ENCODE results near the gene FBXL7.

FBXL7 gene

GRCh38 chr5:15587916-15588315 lies 87.9 kb downstream of the FBXL7 start:
- no peak overlapping the region for H2AFZ ChIP-seq (ENCODE audit: low read depth, low read length)
- H3K79me2 ChIP-seq (ENCODE audit: insufficient read depth, low read length) = no peaks in the 10 kb centered on the region
- H3K36me3 ChIP-seq (ENCODE audit: insufficient read depth, low read length) = peaks cover 6% of the 10 kb centered on the region
- H3K4me2 ChIP-seq (ENCODE audit: insufficient read depth, low read length) = no peak overlapping the region
- H3K4me3 ChIP-seq (ENCODE audit: low read depth in 1 of 2, low read length in 2 of 2) = no peak overlapping the region
- DNase-seq = no peak
- H3K9me3 ChIP-seq (ENCODE audit: insufficient read depth, low read length, severe bottlenecking) = peaks cover 13% of the 10 kb centered on the region
- H4K20me1 ChIP-seq (ENCODE audit: insufficient read depth, low read length) = no peaks in the 10 kb centered on the region
- no peaks in the 10 kb centered on the region for H3K4me1 ChIP-seq (ENCODE audit: insufficient read depth, low read length)
- H3K9ac ChIP-seq (ENCODE audit: low read depth, low read length) = no peak overlapping the region
- TF ChIP-seq EZH2 (IDR thresholded peaks at IDR 0.05; ENCODE audit: borderline replicate concordance, low read depth, low read length, severe bottlenecking) = no peak
- TF ChIP-seq, protein P1, sequence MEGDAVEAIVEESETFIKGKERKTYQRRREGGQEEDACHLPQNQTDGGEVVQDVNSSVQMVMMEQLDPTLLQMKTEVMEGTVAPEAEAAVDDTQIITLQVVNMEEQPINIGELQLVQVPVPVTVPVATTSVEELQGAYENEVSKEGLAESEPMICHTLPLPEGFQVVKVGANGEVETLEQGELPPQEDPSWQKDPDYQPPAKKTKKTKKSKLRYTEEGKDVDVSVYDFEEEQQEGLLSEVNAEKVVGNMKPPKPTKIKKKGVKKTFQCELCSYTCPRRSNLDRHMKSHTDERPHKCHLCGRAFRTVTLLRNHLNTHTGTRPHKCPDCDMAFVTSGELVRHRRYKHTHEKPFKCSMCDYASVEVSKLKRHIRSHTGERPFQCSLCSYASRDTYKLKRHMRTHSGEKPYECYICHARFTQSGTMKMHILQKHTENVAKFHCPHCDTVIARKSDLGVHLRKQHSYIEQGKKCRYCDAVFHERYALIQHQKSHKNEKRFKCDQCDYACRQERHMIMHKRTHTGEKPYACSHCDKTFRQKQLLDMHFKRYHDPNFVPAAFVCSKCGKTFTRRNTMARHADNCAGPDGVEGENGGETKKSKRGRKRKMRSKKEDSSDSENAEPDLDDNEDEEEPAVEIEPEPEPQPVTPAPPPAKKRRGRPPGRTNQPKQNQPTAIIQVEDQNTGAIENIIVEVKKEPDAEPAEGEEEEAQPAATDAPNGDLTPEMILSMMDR (IDR thresholded peaks at IDR 0.05; ENCODE audit: borderline replicate concordance, extremely low read depth, low read length, poor library complexity, severe bottlenecking) = no peak
- ATAC-seq (ENCODE audit: insufficient read depth, low read depth) = no peak
- no peak overlapping the region for H3K27ac ChIP-seq (ENCODE audit: low read length)
- H3K27me3 ChIP-seq (ENCODE audit: insufficient read depth, low read length, poor library complexity) = no peaks in the 10 kb centered on the region

GRCh38 chr5:15592728-15593127 lies 92.7 kb downstream of the FBXL7 start:
- Histone ChIP-seq H3K4me1 (ENCODE audit: insufficient read depth, low read length) (no peaks in the 10 kb centered on the region), H3K4me3 (ENCODE audit: low read depth in 1 of 2, low read length in 2 of 2) (no peak overlapping the region), H3K27ac (ENCODE audit: low read length) (no peak overlapping the region), H3K9me3 (ENCODE audit: insufficient read depth, low read length, severe bottlenecking) (no peaks in the 10 kb centered on the region), H4K20me1 (ENCODE audit: insufficient read depth, low read length) (no peaks in the 10 kb centered on the region), H2AFZ (ENCODE audit: low read depth, low read length) (no peak overlapping the region), H3K4me2 (ENCODE audit: insufficient read depth, low read length) (no peak overlapping the region), H3K27me3 (ENCODE audit: insufficient read depth, low read length, poor library complexity) (no peaks in the 10 kb centered on the region), H3K79me2 (ENCODE audit: insufficient read depth, low read length) (no peaks in the 10 kb centered on the region), H3K9ac (ENCODE audit: low read depth, low read length) (no peak overlapping the region), H3K36me3 (ENCODE audit: insufficient read depth, low read length) (no peaks in the 10 kb centered on the region; the same call in 1 of the 2 replicates)
- no peak for TF ChIP-seq EZH2 (IDR thresholded peaks at IDR 0.05; ENCODE audit: borderline replicate concordance, low read depth, low read length, severe bottlenecking)
- TF ChIP-seq, protein P1 (IDR thresholded peaks at IDR 0.05; ENCODE audit: borderline replicate concordance, extremely low read depth, low read length, poor library complexity, severe bottlenecking) = no peak
- no peak for ATAC-seq (ENCODE audit: insufficient read depth, low read depth)
- no peak for DNase-seq

GRCh38 chr5:15594977-15595568 lies 95.1 kb downstream of the FBXL7 start:
- no peaks in the 10 kb centered on the region for H3K4me1 ChIP-seq (ENCODE audit: insufficient read depth, low read length)
- no peaks in the 10 kb centered on the region for H3K9me3 ChIP-seq (ENCODE audit: insufficient read depth, low read length, severe bottlenecking)
- no peaks in the 10 kb centered on the region; the same call in 1 of the 2 replicates for H3K36me3 ChIP-seq (ENCODE audit: insufficient read depth, low read length)
- no peak overlapping the region for H3K4me3 ChIP-seq (ENCODE audit: low read depth in 1 of 2, low read length in 2 of 2)
- no peaks in the 10 kb centered on the region for H3K79me2 ChIP-seq (ENCODE audit: insufficient read depth, low read length)
- DNase-seq (no peak), ATAC-seq (ENCODE audit: insufficient read depth, low read depth) (no peak)
- no peak overlapping the region for H3K27ac ChIP-seq (ENCODE audit: low read length)
- TF ChIP-seq EZH2 (IDR thresholded peaks at IDR 0.05; ENCODE audit: borderline replicate concordance, low read depth, low read length, severe bottlenecking) = no peak
- TF ChIP-seq, protein P1 (IDR thresholded peaks at IDR 0.05; ENCODE audit: borderline replicate concordance, extremely low read depth, low read length, poor library complexity, severe bottlenecking) = no peak
- H3K9ac ChIP-seq (ENCODE audit: low read depth, low read length) = no peak overlapping the region
- no peaks in the 10 kb centered on the region for H3K27me3 ChIP-seq (ENCODE audit: insufficient read depth, low read length, poor library complexity)
- H4K20me1 ChIP-seq (ENCODE audit: insufficient read depth, low read length) = no peaks in the 10 kb centered on the region
- no peak overlapping the region for H2AFZ ChIP-seq (ENCODE audit: low read depth, low read length)
- H3K4me2 ChIP-seq (ENCODE audit: insufficient read depth, low read length) = no peak overlapping the region

All from DND-41 (cell line).